HG03097 (cell line): ENCODE data around the gene TMEM106C.

Experiments used
- ATAC-seq: cut with Tn5 transposase; IDR thresholded peaks from one replicate; pipeline ENCODE4 v1.9.1; 2021; ENCODE audit not compliant: unreplicated experiment, low FRiP score

TMEM106C gene

GRCh38 chr12:48013287-48013686 is 49.9 kb downstream of the TMEM106C start:
- no peak for ATAC-seq

- no peak for ATAC-seq
Observed at GRCh38 chr12:48015129-48015528, 51.7 kb downstream of the TMEM106C start.

GRCh38 chr12:48015954-48016353 is 52.6 kb downstream of the TMEM106C start:
- ATAC-seq = no peak

GRCh38 chr12:48016373-48017020 is 53.1 kb downstream of the TMEM106C start:
- no peak for ATAC-seq

GRCh38 chr12:48017496-48017895 is 54.1 kb downstream of the TMEM106C start:
- no peak for ATAC-seq

GRCh38 chr12:48017921-48018617 is 54.7 kb downstream of the TMEM106C start:
- ATAC-seq = no peak
